ENCODE data around the gene METTL6.

The METTL6 gene

GRCh38 chr3:15455756-15456155 is 28.4 kb upstream of the METTL6 start:
- in situ Hi-C loops (cut with MboI; ENCODE audit: low sequenced_read_pairs): no loop called here
- H3K4me3 ChIP-seq: no peak overlapping the region
- H3K9me3 ChIP-seq: no peaks in the 10 kb centered on the region
- H3K27me3 ChIP-seq (ENCODE audit: low read depth): peaks cover 4% of the 10 kb centered on the region
- H3K36me3 ChIP-seq (replicated peaks): no peaks in the 10 kb centered on the region
- no peaks in the 10 kb centered on the region for H3K4me1 ChIP-seq
- DNase-seq (ENCODE audit: low spot score in 2 of 2): no peak

GRCh38 chr3:15454965-15455364 is 27.6 kb upstream of the METTL6 start:
- Histone ChIP-seq H3K9me3 (no peaks in the 10 kb centered on the region), H3K4me1 (no peaks in the 10 kb centered on the region), H3K36me3 (replicated peaks) (no peaks in the 10 kb centered on the region), H3K4me3 (no peak overlapping the region), H3K27me3 (ENCODE audit: low read depth) (no peaks in the 10 kb centered on the region)
- in situ Hi-C loops (cut with MboI; ENCODE audit: low sequenced_read_pairs): no loop called here
- no peak for DNase-seq (ENCODE audit: low spot score in 2 of 2)

- H3K27me3 ChIP-seq (ENCODE audit: low read depth): no peaks in the 10 kb centered on the region
- H3K9me3 ChIP-seq: no peaks in the 10 kb centered on the region
- H3K4me3 ChIP-seq: no peak overlapping the region
- H3K4me1 ChIP-seq: peaks cover 4% of the 10 kb centered on the region
- DNase-seq (ENCODE audit: low spot score in 2 of 2): no peak
- in situ Hi-C loops (cut with MboI; ENCODE audit: low sequenced_read_pairs): no loop called here
- H3K36me3 ChIP-seq (replicated peaks): no peaks in the 10 kb centered on the region
Observed at GRCh38 chr3:15453991-15454625, 26.8 kb upstream of the METTL6 start.

GRCh38 chr3:15453501-15453900 is 26.2 kb upstream of the METTL6 start:
- Histone ChIP-seq H3K9me3 (no peaks in the 10 kb centered on the region), H3K4me3 (no peak overlapping the region), H3K36me3 (replicated peaks) (no peaks in the 10 kb centered on the region), H3K27me3 (ENCODE audit: low read depth) (no peaks in the 10 kb centered on the region), H3K4me1 (peaks cover 7% of the 10 kb centered on the region)
- DNase-seq (ENCODE audit: low spot score in 2 of 2): no peak
- in situ Hi-C loops (cut with MboI; ENCODE audit: low sequenced_read_pairs): no loop called here

GRCh38 chr3:15452961-15453360 is 25.6 kb upstream of the METTL6 start:
- no peaks in the 10 kb centered on the region for H3K36me3 ChIP-seq (replicated peaks)
- in situ Hi-C loops (cut with MboI; ENCODE audit: low sequenced_read_pairs): no loop called here
- DNase-seq (ENCODE audit: low spot score in 2 of 2): no peak

GRCh38 chr3:15452156-15452555 is 24.8 kb upstream of the METTL6 start:
- Histone ChIP-seq H3K9me3 (no peaks in the 10 kb centered on the region), H3K4me1 (peaks cover 7% of the 10 kb centered on the region), H3K4me3 (no peak overlapping the region), H3K36me3 (replicated peaks) (no peaks in the 10 kb centered on the region), H3K27me3 (ENCODE audit: low read depth) (no peaks in the 10 kb centered on the region)
- in situ Hi-C loops (cut with MboI; ENCODE audit: low sequenced_read_pairs): no loop called here
- DNase-seq (ENCODE audit: low spot score in 2 of 2): no peak

More at GRCh38 chr3:15452961-15453360, 25.6 kb upstream of the METTL6 start:
- no peak overlapping the region for H3K4me3 ChIP-seq
- no peaks in the 10 kb centered on the region for H3K9me3 ChIP-seq
- no peaks in the 10 kb centered on the region for H3K27me3 ChIP-seq (ENCODE audit: low read depth)
- peaks cover 7% of the 10 kb centered on the region for H3K4me1 ChIP-seq

- Histone ChIP-seq H3K4me3 (no peak overlapping the region), H3K9me3 (no peaks in the 10 kb centered on the region), H3K36me3 (replicated peaks) (no peaks in the 10 kb centered on the region), H3K4me1 (peaks cover 7% of the 10 kb centered on the region), H3K27me3 (ENCODE audit: low read depth) (no peaks in the 10 kb centered on the region)
- DNase-seq (ENCODE audit: low spot score in 2 of 2): no peak
- in situ Hi-C loops (cut with MboI; ENCODE audit: low sequenced_read_pairs): no loop called here
Observed at GRCh38 chr3:15451216-15452113, 24.1 kb upstream of the METTL6 start.

GRCh38 chr3:15450438-15451215 is 23.3 kb upstream of the METTL6 start:
- in situ Hi-C loops (cut with MboI; ENCODE audit: low sequenced_read_pairs): no loop called here
- DNase-seq (ENCODE audit: low spot score in 2 of 2): no peak

GRCh38 chr3:15449489-15450224 is 22.3 kb upstream of the METTL6 start:
- H3K36me3 ChIP-seq (replicated peaks): no peaks in the 10 kb centered on the region
- H3K4me3 ChIP-seq: no peak overlapping the region
- no peaks in the 10 kb centered on the region for H3K9me3 ChIP-seq
- no peak for DNase-seq (ENCODE audit: low spot score in 2 of 2)
- H3K27me3 ChIP-seq (ENCODE audit: low read depth): no peaks in the 10 kb centered on the region
- in situ Hi-C loops (cut with MboI; ENCODE audit: low sequenced_read_pairs): no loop called here
- peaks cover 7% of the 10 kb centered on the region for H3K4me1 ChIP-seq

More at GRCh38 chr3:15450438-15451215, 23.3 kb upstream of the METTL6 start:
- Histone ChIP-seq H3K36me3 (replicated peaks) (no peaks in the 10 kb centered on the region), H3K4me1 (peaks cover 7% of the 10 kb centered on the region), H3K9me3 (no peaks in the 10 kb centered on the region), H3K4me3 (no peak overlapping the region), H3K27me3 (ENCODE audit: low read depth) (no peaks in the 10 kb centered on the region)

- Histone ChIP-seq H3K4me3 (no peak overlapping the region), H3K27me3 (ENCODE audit: low read depth) (no peaks in the 10 kb centered on the region), H3K4me1 (peaks cover 2% of the 10 kb centered on the region), H3K9me3 (no peaks in the 10 kb centered on the region), H3K36me3 (replicated peaks) (peaks cover 20% of the 10 kb centered on the region)
- in situ Hi-C loops (cut with MboI; ENCODE audit: low sequenced_read_pairs): no loop called here
- no peak for DNase-seq (ENCODE audit: low spot score in 2 of 2)
Observed at GRCh38 chr3:15443826-15444524, 16.6 kb upstream of the METTL6 start.

- in situ Hi-C loops (cut with MboI; ENCODE audit: low sequenced_read_pairs): no loop called here
- no peak overlapping the region for H3K4me3 ChIP-seq
- H3K36me3 ChIP-seq (replicated peaks): peaks cover 46% of the 10 kb centered on the region
- no peaks in the 10 kb centered on the region for H3K9me3 ChIP-seq
- H3K27me3 ChIP-seq (ENCODE audit: low read depth): no peaks in the 10 kb centered on the region
- DNase-seq (ENCODE audit: low spot score in 2 of 2): no peak
- H3K4me1 ChIP-seq: no peaks in the 10 kb centered on the region
Observed at GRCh38 chr3:15440891-15441290, 13.5 kb upstream of the METTL6 start.

- peaks cover 60% of the 10 kb centered on the region for H3K36me3 ChIP-seq (replicated peaks)
- H3K4me1 ChIP-seq: no peaks in the 10 kb centered on the region
- H3K27me3 ChIP-seq (ENCODE audit: low read depth): no peaks in the 10 kb centered on the region
- no peak for DNase-seq (ENCODE audit: low spot score in 2 of 2)
- H3K9me3 ChIP-seq: no peaks in the 10 kb centered on the region
- no peak overlapping the region for H3K4me3 ChIP-seq
- in situ Hi-C loops (cut with MboI; ENCODE audit: low sequenced_read_pairs): no loop called here
Observed at GRCh38 chr3:15439476-15439875, 12.1 kb upstream of the METTL6 start.

GRCh38 chr3:15438983-15439382 is 11.6 kb upstream of the METTL6 start:
- Histone ChIP-seq H3K9me3 (no peaks in the 10 kb centered on the region), H3K4me1 (no peaks in the 10 kb centered on the region), H3K4me3 (no peak overlapping the region), H3K36me3 (replicated peaks) (peaks cover 65% of the 10 kb centered on the region), H3K27me3 (ENCODE audit: low read depth) (no peaks in the 10 kb centered on the region)
- in situ Hi-C loops (cut with MboI; ENCODE audit: low sequenced_read_pairs): no loop called here
- no peak for DNase-seq (ENCODE audit: low spot score in 2 of 2)

All from HAP-1 (cell line).